HL-60 (cell line): ENCODE results near the gene ANAPC2.

Experiments
- CTCF ChIP-seq: IDR thresholded peaks from one replicate; pipeline ENCODE4 v1.5.1; 2011; ENCODE audit warnings: low read length, control low read depth, inconsistent platforms; ENCODE audit not compliant: insufficient read depth
- GABPA ChIP-seq: IDR thresholded peaks from 2 replicates; pipeline ENCODE4 v1.6.1; 2012; ENCODE audit warnings: low read depth
- REST ChIP-seq: IDR thresholded peaks from 2 replicates; pipeline ENCODE4 v1.6.1; 2012; ENCODE audit warnings: low read depth; ENCODE audit not compliant: insufficient replicate concordance

GRCh38 chr9:137194388-137194787 is 6.0 kb upstream of the ANAPC2 start:
- no peak for TF ChIP-seq CTCF
- TF ChIP-seq REST: no peak
- no peak for TF ChIP-seq GABPA
